H1 (cell line): ENCODE results near the gene GNB1L. TPM values are rescaled to one million over a fixed set of nuclear protein-coding genes. Genes with fewer than 3 reads are reported as not detected.

Experiments used
- CTCF ChIA-PET: fragments of 300-600 bp; sonication (Branson Sonifier 250); formaldehyde crosslinking; loops from one replicate; lab custom pipeline; 2021; ENCODE audit not compliant: partially characterized antibody; lab: Charles Lee
- POLR2A ChIA-PET: fragments of 300-600 bp; sonication (Branson Sonifier 250); formaldehyde crosslinking; loops from one replicate; lab custom pipeline; 2021; ENCODE audit warnings: inconsistent platforms; ENCODE audit not compliant: partially characterized antibody; lab: Charles Lee
- DNase-seq, 2 experiments: peaks; one replicate each; pipeline versions ENCODE4 v3.0.0 to v3.0.0-alpha.2; 2010 to 2022; ENCODE audit warnings: low spot score in 2 of 2, low read depth in 1 of 2, mixed read lengths in 1 of 2
- FAIRE-seq: peaks from 2 replicates; lab custom pipeline; 2011; peaks lifted over from hg19 to GRCh38; lab: Jason Lieb, UNC
- H2AFZ ChIP-seq: 2 replicates; pipeline ENCODE4 v1.8.1; 2012; ENCODE audit warnings: low read length, inconsistent platforms
- H2AK5ac ChIP-seq: 2 replicates; pipeline ENCODE4 v1.6.1; 2013; ENCODE audit warnings: low read depth, low read length
- H2BK120ac ChIP-seq: replicated peaks from 2 replicates; pipeline ENCODE3; 2013; ENCODE audit warnings: low read depth, low read length, inconsistent platforms
- H2BK12ac ChIP-seq: 2 replicates; pipeline ENCODE4 v1.6.1; 2013; ENCODE audit warnings: low read depth, low read length
- H2BK15ac ChIP-seq: 2 replicates; pipeline ENCODE4 v1.6.1; 2013; ENCODE audit warnings: low read length
- H2BK20ac ChIP-seq: 2 replicates; pipeline ENCODE4 v1.6.1; 2013; ENCODE audit warnings: low read length
- H2BK5ac ChIP-seq: 2 replicates; pipeline ENCODE4 v1.6.1; 2013; ENCODE audit warnings: low read depth, low read length
- H3K14ac ChIP-seq: 2 replicates; pipeline ENCODE4 v1.6.1; 2013; ENCODE audit warnings: inconsistent platforms; ENCODE audit not compliant: insufficient read length
- H3K18ac ChIP-seq: 2 replicates; pipeline ENCODE4 v1.6.1; 2013; ENCODE audit warnings: low read length; ENCODE audit errors: extremely low read depth
- H3K23ac ChIP-seq: 2 replicates; pipeline ENCODE4 v1.6.1; 2013; ENCODE audit warnings: inconsistent platforms; ENCODE audit not compliant: insufficient read length
- H3K23me2 ChIP-seq: 2 replicates; pipeline ENCODE4 v1.6.1; 2013; ENCODE audit warnings: low read depth, low read length
- H3K27ac ChIP-seq: 2 replicates; pipeline ENCODE4 v1.6.1; 2011; ENCODE audit warnings: low read depth, low read length, inconsistent platforms
- H3K27me3 ChIP-seq, 4 experiments: replicated peaks in 1 of 4; 1 replicate in 1 of 4; 2 replicates in 3 of 4; pipeline versions ENCODE4 v1.6.1 to v1.8.1; 2011 to 2013; ENCODE audit warnings: low read length in 3 of 4, mild to moderate bottlenecking in 3 of 4, inconsistent platforms in 2 of 4, mixed read lengths in 2 of 4, moderate library complexity in 1 of 4; ENCODE audit not compliant: control insufficient read depth in 3 of 4, insufficient read depth in 3 of 4; ENCODE audit errors: extremely low read depth in 1 of 4
- H3K36me3 ChIP-seq, 4 experiments: 2 replicates each; pipeline versions ENCODE4 v1.6.1 to v1.8.1; 2011 to 2013; ENCODE audit warnings: mild to moderate bottlenecking in 4 of 4, low read length in 3 of 4, moderate library complexity in 2 of 4, control low read depth in 1 of 4, inconsistent platforms in 1 of 4; ENCODE audit not compliant: insufficient read depth in 4 of 4, control insufficient read depth in 2 of 4
- H3K4ac ChIP-seq: replicated peaks from 2 replicates; pipeline ENCODE3; 2013; ENCODE audit warnings: low read length, low read depth, mixed read lengths, inconsistent platforms; ENCODE audit not compliant: insufficient read length
- H3K4me1 ChIP-seq, 4 experiments: replicated peaks in 1 of 4; 1 replicate in 1 of 4; 2 replicates in 3 of 4; pipeline versions ENCODE4 v1.6.1 to v1.8.1; 2011 to 2013; ENCODE audit warnings: low read length in 3 of 4, inconsistent platforms in 2 of 4, mixed read lengths in 1 of 4; ENCODE audit not compliant: insufficient read depth in 4 of 4, control insufficient read depth in 3 of 4
- H3K4me2 ChIP-seq, 2 experiments: 2 replicates each; pipeline versions ENCODE4 v1.6.1 to v1.8.1; 2011 to 2013; ENCODE audit warnings: low read depth in 2 of 2, low read length in 2 of 2, control low read depth in 1 of 2, inconsistent platforms in 1 of 2, mild to moderate bottlenecking in 1 of 2; ENCODE audit not compliant: insufficient read depth in 1 of 2
- H3K4me3 ChIP-seq, 4 experiments: fragments of 200-600, 300-600 bp in 1 of 4; sonication (generic), shearing (Covaris generic), sonication (Bioruptor Twin) in 1 of 4; 2 replicates each; pipeline versions ENCODE4 v1.5.1 to v1.8.1; 2011 to 2016; ENCODE audit warnings: low read length in 4 of 4, low read depth in 3 of 4, control low read depth in 2 of 4, inconsistent platforms in 2 of 4, mild to moderate bottlenecking in 2 of 4, mixed read lengths in 1 of 4, moderate library complexity in 1 of 4; ENCODE audit not compliant: insufficient read depth in 2 of 4; ENCODE audit errors: extremely low read depth in 1 of 4
- H3K56ac ChIP-seq: replicated peaks from 2 replicates; pipeline ENCODE3; 2013; ENCODE audit warnings: low read depth, mild to moderate bottlenecking, mixed read lengths, low read length, inconsistent platforms; ENCODE audit not compliant: insufficient read length
- H3K79me1 ChIP-seq: 2 replicates; pipeline ENCODE4 v1.6.1; 2013; ENCODE audit warnings: low read depth, low read length, control low read depth
- H3K79me2 ChIP-seq, 2 experiments: 2 replicates each; pipeline versions ENCODE4 v1.6.1 to v1.8.1; 2012 to 2013; ENCODE audit warnings: low read length in 2 of 2, mild to moderate bottlenecking in 2 of 2, inconsistent platforms in 1 of 2; ENCODE audit not compliant: insufficient read depth in 2 of 2, control insufficient read depth in 1 of 2
- H3K9ac ChIP-seq, 4 experiments: replicated peaks in 1 of 4; 1 replicate in 1 of 4; 2 replicates in 3 of 4; pipeline versions ENCODE4 v1.6.1 to v1.8.1; 2011 to 2013; ENCODE audit warnings: low read depth in 3 of 4, low read length in 3 of 4, control low read depth in 2 of 4, mild to moderate bottlenecking in 2 of 4, moderate library complexity in 2 of 4, inconsistent platforms in 1 of 4; ENCODE audit errors: extremely low read depth in 1 of 4
- H3K9me3 ChIP-seq, 2 experiments: 2 replicates each; pipeline versions ENCODE4 v1.6.1 to v1.8.1; 2012 to 2013; ENCODE audit warnings: mild to moderate bottlenecking in 2 of 2, moderate library complexity in 2 of 2, control low read depth in 1 of 2, inconsistent platforms in 1 of 2, low read depth in 1 of 2, low read length in 1 of 2, mixed read lengths in 1 of 2; ENCODE audit not compliant: insufficient read depth in 2 of 2
- H4K20me1 ChIP-seq, 2 experiments: replicated peaks in 1 of 2; 2 replicates each; pipeline versions ENCODE3 to v1.8.1; 2011 to 2013; ENCODE audit warnings: inconsistent platforms in 2 of 2, low read length in 2 of 2, mild to moderate bottlenecking in 1 of 2; ENCODE audit not compliant: insufficient read depth in 2 of 2, control insufficient read depth in 1 of 2
- H4K5ac ChIP-seq: 2 replicates; pipeline ENCODE4 v1.6.1; 2013; ENCODE audit warnings: low read length, low read depth, mixed read lengths, inconsistent platforms; ENCODE audit not compliant: insufficient read length
- H4K8ac ChIP-seq: 2 replicates; pipeline ENCODE4 v1.8.0; 2013; ENCODE audit warnings: mild to moderate bottlenecking, moderate library complexity, low read length, inconsistent platforms; ENCODE audit not compliant: insufficient read depth; ENCODE audit errors: extremely low read depth
- H4K91ac ChIP-seq: replicated peaks from 2 replicates; pipeline ENCODE3; 2013; ENCODE audit warnings: low read length, mixed read lengths, inconsistent platforms; ENCODE audit not compliant: insufficient read length
- CTBP2 ChIP-seq: IDR thresholded peaks from 2 replicates; pipeline ENCODE4 v1.7.0; 2011; ENCODE audit warnings: borderline replicate concordance, mild to moderate bottlenecking, moderate library complexity, mixed read lengths, low read length; ENCODE audit not compliant: insufficient read depth, insufficient read length
- MAFK ChIP-seq: IDR thresholded peaks from 2 replicates; pipeline ENCODE4 v1.6.1; 2012; ENCODE audit warnings: low read depth, mild to moderate bottlenecking, improper control_type of control experiment, low read length
- RBBP5 ChIP-seq: IDR thresholded peaks from 2 replicates; pipeline ENCODE4 v1.7.1; 2012; ENCODE audit warnings: low read depth, mild to moderate bottlenecking, inconsistent platforms, low read length, moderate library complexity, borderline replicate concordance
- SP4 ChIP-seq: IDR thresholded peaks from 2 replicates; pipeline ENCODE4 v1.6.1; 2012; ENCODE audit warnings: low read length, inconsistent platforms
- TAF1 ChIP-seq: IDR thresholded peaks from 2 replicates; pipeline ENCODE4 v1.6.1; 2011; ENCODE audit warnings: mild to moderate bottlenecking, low read depth, low read length
- TAF7 ChIP-seq: optimal IDR thresholded peaks from 2 replicates; pipeline ENCODE3; 2011; ENCODE audit warnings: low read depth, mild to moderate bottlenecking, inconsistent platforms, low read length, moderate library complexity, borderline replicate concordance
- WGBS, 2 experiments: shearing (Covaris generic) in 1 of 2; methylation state at CpG; one replicate each; pipeline versions ENCODE4 v1.1.6 to v1.1.7; 2013 to 2015; ENCODE audit warnings: low lambda C conversion rate in 2 of 2, mixed read lengths in 2 of 2, inconsistent platforms in 1 of 2, low coverage in 1 of 2, missing lambda C conversion rate in 1 of 2; ENCODE audit not compliant: insufficient replicate concordance in 2 of 2, insufficient coverage in 1 of 2, insufficient read length in 1 of 2; ENCODE audit errors: extremely low coverage in 1 of 2, missing lambda C conversion rate in 1 of 2; 5-methylcytosine and 5-hydroxymethylcytosine counted together
- polyA plus RNA-seq, 7 experiments: library from polyadenylated mRNA; depleted of rRNA in 3 of 7; stranded (reverse) in 5 of 7; unstranded in 2 of 7; fragments of >200 nt in 5 of 7; fragments of 200-250 nt in 2 of 7; gene quantifications; 1 replicate in 5 of 7; 2 replicates in 1 of 7; 4 replicates in 1 of 7; pipeline versions ENCODE4 v1.2.1 to v1.2.3, GENCODE V29; 2011 to 2013; ENCODE audit warnings: missing spikeins in 2 of 7, mixed read lengths in 2 of 7
- total RNA-seq: library from RNA; stranded (reverse); fragmentation: NEBNext Ultra II Directional; extraction: Animal tissue kit (Norgen Biotek cat#: 25700); gene quantifications from 2 replicates; pipeline ENCODE4 v1.2.1, GENCODE V29; 2021

GNB1L gene
- total and polyA plus RNA-seq, 2 of the 8 experiments (the other 6 are each of a cell fraction or from before 2014, with no cell fraction given): 14.0 to 15.6 TPM

- no peak overlapping the region for H3K9ac ChIP-seq
- no peak for DNase-seq
- ChIA-PET CTCF (interaction anchor here (1.0 to 5.0 kb wide), 8 partner anchors 10 to 207 kb away, joined by 3 to 43 read pairs (median 9); partner anchors contain the start of gene GP1BB), POLR2A (interaction anchor here (0.5 to 1.1 kb wide), 2 partner anchors 43 to 357 kb away, joined by 3 read pairs; no protein-coding TSS in a partner anchor)
- H3K23me2 ChIP-seq: no peaks in the 10 kb centered on the region
- no peak overlapping the region for H3K14ac ChIP-seq
- no peak overlapping the region for H3K18ac ChIP-seq
- no peak overlapping the region for H2AK5ac ChIP-seq
- 91% methylated on average over 14 of the region's 15 CpGs; no CpG with 5 or more reads in 1 of the 2 experiments for WGBS, 2 experiments
- FAIRE-seq: no peak
- H3K23ac ChIP-seq: no peak overlapping the region
- no peaks in the 10 kb centered on the region; a peak in 1 of 7 replicates for H3K27me3 ChIP-seq
- H2BK120ac ChIP-seq: no peak overlapping the region
- no peak overlapping the region for H2BK15ac ChIP-seq
- H3K56ac ChIP-seq: no peak overlapping the region
- H2BK20ac ChIP-seq: no peak overlapping the region
- H3K36me3 ChIP-seq: no peaks in the 10 kb centered on the region
- H2BK5ac ChIP-seq: no peak overlapping the region
- no peak overlapping the region for H4K91ac ChIP-seq
- H3K79me2 ChIP-seq: no peaks in the 10 kb centered on the region
- H3K9me3 ChIP-seq: no peaks in the 10 kb centered on the region
- no peak overlapping the region for H2AFZ ChIP-seq
- H4K8ac ChIP-seq: peak overlapping the region; percentile 21; the same call in 1 of the 2 replicates
- H4K5ac ChIP-seq: no peak overlapping the region
- H3K27ac ChIP-seq: no peak overlapping the region
- peaks cover 0 to 1% of the 10 kb centered on the region in 2 experiments for H4K20me1 ChIP-seq
- H3K4ac ChIP-seq: no peak overlapping the region
- no peaks in the 10 kb centered on the region for H3K79me1 ChIP-seq
- TF ChIP-seq TAF7 (no peak), CTBP2 (no peak), TAF1 (no peak), SP4 (no peak), RBBP5 (no peak), MAFK (no peak)
- peaks cover 0 to 14% (median 6%) of the 10 kb centered on the region in 4 experiments; a peak in 5 of 7 replicates for H3K4me1 ChIP-seq
- no peak overlapping the region for H3K4me3 ChIP-seq
- H3K4me2 ChIP-seq: no peak overlapping the region
- no peak overlapping the region for H2BK12ac ChIP-seq
Observed at GRCh38 chr22:19740586-19740985, 114.1 kb downstream of the GNB1L start.
